ENCODE results near the gene ATXN7L3B. TPM values are rescaled to one million over a fixed set of nuclear protein-coding genes. Genes with fewer than 3 reads are reported as not detected.

Gene ATXN7L3B
- total and polyA plus RNA-seq, 9 of the 15 experiments (the other 6 are each of a cell fraction or from before 2014, with no cell fraction given), result 10.3 to 40.5 (median 31.0) TPM

- TF ChIP-seq E2F4 (CRISPR knock-in tag; IDR thresholded peaks at IDR 0.05; ENCODE audit: low read depth) (no peak), ATF1 (CRISPR knock-in tag; IDR thresholded peaks at IDR 0.05) (no peak), ATF1 (tag; IDR thresholded peaks at IDR 0.05) (no peak), MEF2A (IDR thresholded peaks at IDR 0.05; ENCODE audit: control insufficient read depth, low read depth, low read length) (no peak), ZBTB33 (CRISPR knock-in tag; IDR thresholded peaks at IDR 0.05) (no peak), RB1 (IDR thresholded peaks at IDR 0.05; ENCODE audit: low read depth) (no peak), ZNF184 (CRISPR knock-in tag; IDR thresholded peaks at IDR 0.05) (no peak), CHD1 (IDR thresholded peaks at IDR 0.05; ENCODE audit: low read length) (no peak), FOSL1 (tag; conservative IDR thresholded peaks at IDR 0.05) (no peak), KDM2B (CRISPR knock-in tag; IDR thresholded peaks at IDR 0.05) (no peak), GTF2F1 (IDR thresholded peaks at IDR 0.05; ENCODE audit: low read depth, low read length) (no peak), CBX2 (IDR thresholded peaks at IDR 0.05; ENCODE audit: insufficient read depth, low read length, poor library complexity, severe bottlenecking) (no peak)
These were observed 13.7 kb downstream of the ATXN7L3B start (continued) for GRCh38 chr12:74551291-74551690.
